ENCODE measurements around the gene C5.

Gene C5

DNA sequence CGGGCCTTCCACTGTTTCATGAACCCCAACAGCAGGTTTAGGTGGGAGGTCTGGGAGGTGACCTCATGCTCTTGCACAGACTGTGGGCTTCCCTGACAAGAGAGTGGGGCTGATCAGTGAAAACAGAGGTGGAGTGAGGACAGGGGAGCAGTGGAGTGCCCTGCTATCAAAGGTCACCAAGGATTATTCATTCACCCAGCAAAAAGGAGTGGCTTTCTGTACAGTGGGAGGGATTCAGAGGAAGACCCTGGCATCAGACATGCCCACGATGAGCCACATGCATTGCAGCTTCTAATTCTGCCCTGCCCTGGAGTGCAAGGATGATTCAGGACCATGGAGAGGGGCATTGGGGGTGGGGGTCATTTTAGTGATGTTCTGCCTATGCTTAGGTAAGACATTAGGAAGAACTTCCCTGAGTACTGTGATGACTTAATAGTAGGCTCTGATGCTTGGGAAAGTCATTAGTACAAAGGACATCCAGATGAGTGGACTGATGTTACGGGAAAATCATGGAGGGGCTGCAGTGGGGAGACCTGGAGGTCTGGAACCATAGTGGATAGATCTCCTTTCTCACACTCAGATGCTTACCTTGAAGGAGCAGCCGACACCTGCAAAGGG is 136.3 kb downstream of the C5 start:
- no peak for DNase-seq (ENCODE audit: low read depth in 2 of 3, low spot score in 2 of 3)

DNA sequence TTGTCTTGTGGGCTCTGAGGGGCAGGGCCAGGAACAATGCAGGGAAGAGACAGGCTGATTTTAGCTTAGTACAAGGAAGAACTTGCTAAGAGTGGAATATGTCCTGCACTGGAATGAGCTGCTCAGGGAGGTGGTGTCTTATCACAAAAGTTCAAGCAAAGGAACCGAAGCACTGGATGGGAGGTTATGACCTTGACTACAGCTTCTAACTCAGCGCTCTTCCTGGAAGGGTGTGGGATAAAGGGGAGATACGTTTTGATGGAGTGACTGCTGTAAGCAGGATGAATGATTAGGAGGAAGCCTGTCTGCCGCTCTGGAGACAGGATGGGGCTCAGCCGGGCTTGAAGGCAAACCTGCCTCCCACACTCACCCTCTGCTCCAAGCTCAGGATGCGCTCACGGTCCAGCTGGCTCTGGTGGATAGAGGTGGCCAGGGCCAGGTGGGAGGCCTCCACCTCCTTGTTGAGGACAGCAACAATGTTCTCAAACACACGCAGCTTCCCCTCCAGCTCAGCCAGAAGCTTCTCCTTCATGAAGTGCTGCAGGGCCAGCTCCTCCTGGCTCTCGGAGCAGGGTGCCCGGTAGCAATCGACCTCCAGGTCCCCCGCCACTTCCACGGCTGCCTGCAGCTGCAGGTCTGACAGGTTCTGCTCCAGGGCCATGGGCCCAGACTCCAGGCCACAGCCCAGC is 137.0 kb downstream of the C5 start:
- DNase-seq (ENCODE audit: low read depth in 2 of 3, low spot score in 2 of 3) = no peak

DNA sequence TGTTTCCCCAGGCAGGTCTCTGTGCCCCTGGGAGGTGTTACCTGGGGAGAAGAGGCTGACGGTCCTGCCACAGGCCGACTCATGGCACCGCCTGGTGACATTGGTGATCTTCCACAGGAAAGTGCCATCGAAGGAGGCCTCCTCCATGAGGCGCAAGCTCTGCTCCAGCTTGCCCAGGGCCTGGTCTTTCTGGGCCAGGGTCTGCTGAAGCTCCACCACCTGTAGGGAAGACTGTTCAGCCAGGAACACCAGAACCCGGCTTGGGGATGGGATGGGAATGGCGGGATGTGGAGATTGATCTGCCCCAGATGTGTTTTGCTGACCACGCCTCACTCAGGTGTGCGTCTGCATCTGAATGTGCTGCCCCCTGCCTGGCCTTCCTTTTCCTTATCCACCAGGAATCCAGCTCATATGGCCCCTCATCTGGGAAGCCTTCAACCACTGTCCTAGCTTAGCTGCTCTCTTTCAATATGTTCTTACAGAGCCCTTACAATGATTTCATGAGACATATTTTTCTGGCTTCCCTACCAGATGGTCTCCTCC is 138.7 kb downstream of the C5 start:
- no peak for DNase-seq (ENCODE audit: low read depth in 2 of 3, low spot score in 2 of 3)

DNA sequence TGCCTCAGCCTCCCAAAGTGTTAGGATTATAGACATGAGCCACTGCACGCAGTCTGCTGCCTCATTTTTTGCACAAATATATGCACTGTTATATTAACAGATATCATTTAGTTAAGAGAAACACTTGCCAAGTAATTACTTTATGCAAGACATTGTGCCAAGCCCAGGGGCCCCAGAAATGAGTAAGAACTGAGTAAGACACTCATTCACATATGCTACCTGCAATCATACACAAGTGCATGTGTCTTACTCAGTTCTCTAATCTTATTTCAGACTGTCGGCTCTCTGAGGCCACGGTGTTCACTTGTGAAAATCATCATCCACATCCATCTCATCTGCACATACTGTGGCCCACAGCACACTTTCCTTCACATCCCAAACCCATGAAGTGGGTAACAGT is 139.4 kb downstream of the C5 start:
- no peak for DNase-seq (ENCODE audit: low read depth in 2 of 3, low spot score in 2 of 3)

DNA sequence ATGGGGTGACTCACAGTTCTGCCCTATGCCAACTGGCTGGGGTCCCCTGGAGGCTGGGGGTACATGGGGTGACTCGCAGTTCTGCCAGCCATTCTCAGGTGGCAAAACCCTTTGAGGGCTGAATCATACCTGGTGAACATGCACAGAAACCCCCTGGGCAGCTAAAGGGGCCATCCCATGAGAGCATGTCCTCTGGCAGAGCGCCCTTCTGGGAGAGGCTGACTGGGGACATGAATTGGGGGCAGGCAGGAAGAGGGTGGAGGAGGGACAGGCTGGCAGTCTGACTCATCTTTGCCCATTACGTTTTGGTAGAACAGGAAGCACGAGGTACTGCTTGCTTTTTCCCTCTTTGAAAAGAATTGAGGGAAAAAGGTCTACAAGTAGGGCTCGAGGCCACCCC is 140.2 kb downstream of the C5 start:
- DNase-seq (ENCODE audit: low read depth in 2 of 3, low spot score in 2 of 3) = no peak

DNA sequence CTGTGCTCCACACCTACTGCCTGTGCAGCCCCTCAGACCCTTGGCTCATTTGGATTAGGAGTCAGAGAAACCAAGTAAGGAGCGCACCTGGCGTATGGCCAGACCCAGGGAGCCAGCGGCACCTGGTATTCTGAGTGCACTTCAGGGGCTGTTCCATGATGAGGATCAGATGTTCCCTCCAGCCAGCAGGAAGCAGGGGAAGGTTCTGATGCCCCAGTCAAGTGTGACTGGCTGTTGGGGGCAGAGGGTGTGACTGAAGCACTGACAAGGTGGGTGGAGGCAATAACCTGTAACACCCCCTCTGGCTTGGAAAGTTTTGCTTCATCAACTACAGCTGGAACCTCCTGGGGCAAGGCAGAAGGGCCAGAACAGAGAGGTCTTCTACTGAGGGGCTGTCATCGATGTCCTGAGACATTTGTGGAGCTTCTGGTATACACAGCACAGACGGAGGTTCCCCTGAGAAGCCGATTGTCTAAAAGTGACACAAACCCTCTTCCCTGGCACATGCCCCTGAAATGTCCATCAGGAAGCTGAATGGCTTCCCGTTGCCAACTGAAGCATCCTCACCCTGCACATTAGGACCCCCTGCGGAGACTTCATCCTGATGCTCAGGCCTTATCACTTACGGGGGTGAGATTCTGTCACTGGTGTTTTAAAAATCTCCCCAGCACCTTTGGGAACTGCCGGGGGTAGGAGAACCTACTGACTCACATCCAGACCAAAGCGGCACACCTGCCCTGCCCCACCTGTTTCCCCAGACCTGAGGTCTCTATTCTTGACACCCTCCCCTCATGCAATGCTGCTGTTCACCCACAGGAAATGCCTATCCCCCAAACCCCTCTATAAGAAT is 144.5 kb downstream of the C5 start:
- DNase-seq (ENCODE audit: low read depth in 2 of 3, low spot score in 2 of 3) = no peak

DNA sequence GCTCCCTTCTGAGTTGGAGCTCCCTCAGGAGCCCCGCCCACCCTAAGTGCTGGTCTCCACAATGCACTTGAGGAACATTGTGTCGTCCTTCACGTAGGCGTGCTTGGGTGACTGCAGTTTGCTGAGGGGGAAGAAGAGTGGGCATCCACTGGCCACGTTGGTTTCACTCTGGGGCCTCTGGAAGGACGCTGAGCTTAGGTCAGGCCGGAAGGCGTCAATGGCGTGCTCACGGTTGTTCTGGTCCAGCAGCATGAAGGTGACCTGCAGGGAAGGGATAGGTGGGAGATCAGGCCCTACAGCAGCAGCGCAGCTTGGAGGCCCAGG is 145.1 kb downstream of the C5 start:
- DNase-seq (ENCODE audit: low read depth in 2 of 3, low spot score in 2 of 3) = no peak

DNA sequence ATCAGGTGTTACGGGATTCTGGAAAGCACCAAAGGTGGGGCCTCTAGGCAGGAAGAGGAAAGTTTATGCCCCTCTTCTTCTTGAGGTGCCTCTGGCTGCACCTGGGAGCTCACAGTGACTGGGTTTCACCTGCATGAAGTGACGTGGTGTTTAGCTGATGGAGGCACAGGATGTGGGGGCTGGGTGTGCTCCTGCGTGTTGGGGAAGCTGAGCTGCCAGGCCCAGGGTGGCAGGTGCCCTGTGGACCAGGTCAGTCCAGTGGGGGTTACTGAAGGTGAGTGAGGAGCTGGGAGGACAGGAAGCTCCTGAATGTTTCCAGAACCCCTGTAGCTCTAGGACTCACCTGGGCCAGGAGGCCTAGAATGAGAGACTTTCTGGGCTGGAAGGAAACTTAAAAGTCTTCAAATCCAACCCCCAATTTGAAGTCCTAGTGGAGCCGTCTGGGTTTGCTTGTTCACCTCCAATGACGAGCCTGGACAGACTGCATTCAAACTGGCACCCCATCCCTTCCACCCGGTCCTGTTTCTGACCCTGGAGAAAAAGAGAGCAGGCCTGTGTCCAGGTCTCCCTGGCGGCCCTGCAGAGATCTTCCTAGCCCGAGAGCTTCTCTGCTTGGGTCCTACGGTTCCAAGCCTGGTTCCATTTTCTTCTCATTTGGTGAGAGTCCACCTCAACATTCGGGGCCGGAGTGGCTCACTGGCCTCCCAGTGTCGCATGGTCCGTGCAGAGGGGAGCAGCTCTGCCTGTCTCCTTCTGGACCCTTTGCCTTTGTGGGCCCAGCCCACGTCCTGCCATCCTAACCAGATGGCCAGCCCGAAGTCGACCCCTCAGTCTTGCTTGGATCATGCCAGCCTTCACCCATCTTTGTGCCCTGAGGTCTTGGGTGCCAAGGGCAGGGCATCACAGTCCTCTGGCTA is 145.8 kb downstream of the C5 start:
- DNase-seq (ENCODE audit: low read depth in 2 of 3, low spot score in 2 of 3) = no peak

DNA sequence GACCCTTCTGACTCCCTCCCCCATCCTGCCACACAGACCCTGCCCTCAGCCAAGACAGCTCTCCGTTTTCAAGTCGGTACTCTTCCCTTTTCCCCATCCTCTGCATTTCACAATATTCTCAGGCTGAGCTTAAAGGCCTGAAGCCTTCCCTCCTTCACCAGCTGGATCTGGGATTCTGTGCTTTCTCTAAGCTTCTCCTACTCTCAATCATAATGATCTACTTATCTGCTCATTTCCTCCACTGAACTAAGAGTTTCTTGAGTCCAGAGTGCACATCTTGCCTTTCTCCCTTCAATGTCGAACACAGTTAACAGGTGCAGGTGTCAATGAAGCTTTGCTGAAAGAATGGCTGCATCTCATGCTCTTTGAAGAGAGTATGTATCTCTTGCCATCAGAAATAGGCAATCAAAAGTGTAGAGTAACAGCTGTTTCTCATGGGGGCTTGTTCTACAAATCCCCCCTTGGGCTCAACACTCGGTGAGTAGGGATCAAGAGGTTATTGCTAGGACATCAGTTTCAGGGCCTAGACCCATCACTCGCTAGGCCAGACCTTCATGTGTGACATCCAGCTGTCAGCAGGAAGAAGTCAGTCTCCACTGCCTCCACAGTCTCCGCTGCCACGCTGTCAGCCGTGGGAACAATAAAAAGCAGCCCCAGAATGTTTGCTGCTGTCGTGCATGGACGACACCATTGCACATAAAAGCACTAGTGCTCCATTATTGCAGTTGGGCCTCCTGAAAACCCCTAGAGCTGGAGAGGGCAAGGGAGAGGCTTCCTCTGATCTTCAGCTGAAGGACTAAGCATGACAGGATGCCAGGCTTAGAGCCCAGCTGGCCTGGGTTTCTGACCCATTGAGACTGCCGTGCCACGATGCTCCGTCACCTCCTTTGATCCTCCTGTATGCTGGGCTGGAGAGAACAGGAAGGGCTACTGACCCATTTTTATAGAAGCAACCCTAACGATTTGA is 147.2 kb downstream of the C5 start:
- DNase-seq (ENCODE audit: low read depth in 2 of 3, low spot score in 2 of 3) = no peak

All from activated CD8-positive, alpha-beta memory T cell treated with anti-CD3 and anti-CD28 coated beads for 48 hours (primary cell).